Measurements from ENCODE around the gene PDGFRB. TPM values are rescaled to one million over a fixed set of nuclear protein-coding genes. Genes with fewer than 3 reads are reported as not detected.

PDGFRB gene
- total RNA-seq, 4 donors from 2014 or later: 17.5 to 87.5 (median 31.2) TPM

DNA sequence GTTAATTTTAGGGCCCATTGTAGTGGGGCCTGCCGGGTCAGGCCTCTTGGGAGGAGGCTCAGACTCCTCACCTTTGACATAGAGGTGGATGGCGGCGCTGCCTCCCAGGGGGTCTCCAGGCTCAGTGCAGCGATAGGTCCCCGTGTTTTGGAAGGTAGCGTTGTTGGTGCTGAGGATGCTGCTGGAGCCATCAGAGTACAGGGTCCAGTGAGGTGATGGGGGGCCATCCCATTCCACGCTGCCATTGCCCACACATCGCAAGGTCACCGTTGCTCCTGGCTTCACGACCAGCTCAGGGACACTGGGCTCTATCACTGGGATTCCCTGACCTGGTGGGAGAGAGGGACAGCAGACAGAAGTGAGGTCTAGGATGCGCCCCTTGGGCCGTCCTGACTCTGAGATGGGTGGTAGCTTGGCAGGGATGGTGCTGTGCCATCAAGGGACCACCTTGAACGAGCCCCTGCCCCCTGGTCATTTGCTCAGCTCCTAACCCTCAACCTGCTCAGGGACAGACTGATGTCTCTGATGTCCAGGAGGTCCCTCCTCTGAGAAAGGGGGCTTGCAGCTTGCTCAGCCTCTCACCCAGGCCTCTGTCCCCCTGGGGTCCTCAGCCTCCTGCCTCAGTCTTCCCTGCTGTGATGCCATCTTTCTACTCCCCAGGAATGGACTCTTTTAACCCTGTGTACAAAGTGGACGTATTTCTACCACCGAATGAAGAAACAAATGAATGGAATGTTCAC is 74.8 kb downstream of the PDGFRB start:
- DNase-seq: peak in 1 of 3 donors; percentile 8
- no peak overlapping the region for H3K27ac ChIP-seq
- no peaks in the 10 kb centered on the region for H3K36me3 ChIP-seq
- no peaks in the 10 kb centered on the region for H3K27me3 ChIP-seq
- no peaks in the 10 kb centered on the region for H3K9me3 ChIP-seq
- H3K4me1 ChIP-seq: peaks cover 0 to 10% (median 0%) of the 10 kb centered on the region in 4 donors
- TF ChIP-seq POLR2A (IDR thresholded peaks at IDR 0.05): no peak
- H3K4me3 ChIP-seq: no peak overlapping the region

DNA sequence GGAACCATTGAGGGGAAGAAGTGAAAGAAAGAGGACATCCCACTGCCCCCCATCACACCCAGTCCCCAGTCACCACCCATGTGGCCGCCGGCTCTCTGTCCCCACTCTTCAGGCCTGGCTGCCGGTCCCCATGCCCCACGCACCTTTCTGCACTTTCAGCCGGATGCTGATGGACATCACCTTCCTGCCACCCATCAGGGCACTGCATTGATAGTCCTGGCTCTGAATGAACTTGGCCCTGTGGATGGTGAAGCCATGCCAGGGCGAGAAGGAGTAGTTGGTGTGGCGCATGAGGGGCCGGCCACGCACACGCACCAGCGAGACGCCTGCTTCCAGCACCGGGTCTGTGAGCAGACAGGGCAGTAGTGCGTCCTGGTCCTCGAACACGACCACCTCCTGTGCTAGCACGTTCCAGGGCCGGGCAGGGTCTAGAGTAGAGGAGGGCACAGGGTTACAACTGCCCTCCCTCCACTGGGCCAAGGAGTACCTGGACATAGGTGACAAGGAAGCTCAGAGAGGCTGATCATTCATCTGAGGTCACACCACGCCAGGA is 75.7 kb downstream of the PDGFRB start:
- H3K4me1 ChIP-seq: peaks cover 0 to 10% (median 0%) of the 10 kb centered on the region in 4 donors
- no peaks in the 10 kb centered on the region for H3K9me3 ChIP-seq
- H3K4me3 ChIP-seq: no peak overlapping the region
- peak in 1 of 3 donors; percentile 6 for DNase-seq
- TF ChIP-seq, protein P1, sequence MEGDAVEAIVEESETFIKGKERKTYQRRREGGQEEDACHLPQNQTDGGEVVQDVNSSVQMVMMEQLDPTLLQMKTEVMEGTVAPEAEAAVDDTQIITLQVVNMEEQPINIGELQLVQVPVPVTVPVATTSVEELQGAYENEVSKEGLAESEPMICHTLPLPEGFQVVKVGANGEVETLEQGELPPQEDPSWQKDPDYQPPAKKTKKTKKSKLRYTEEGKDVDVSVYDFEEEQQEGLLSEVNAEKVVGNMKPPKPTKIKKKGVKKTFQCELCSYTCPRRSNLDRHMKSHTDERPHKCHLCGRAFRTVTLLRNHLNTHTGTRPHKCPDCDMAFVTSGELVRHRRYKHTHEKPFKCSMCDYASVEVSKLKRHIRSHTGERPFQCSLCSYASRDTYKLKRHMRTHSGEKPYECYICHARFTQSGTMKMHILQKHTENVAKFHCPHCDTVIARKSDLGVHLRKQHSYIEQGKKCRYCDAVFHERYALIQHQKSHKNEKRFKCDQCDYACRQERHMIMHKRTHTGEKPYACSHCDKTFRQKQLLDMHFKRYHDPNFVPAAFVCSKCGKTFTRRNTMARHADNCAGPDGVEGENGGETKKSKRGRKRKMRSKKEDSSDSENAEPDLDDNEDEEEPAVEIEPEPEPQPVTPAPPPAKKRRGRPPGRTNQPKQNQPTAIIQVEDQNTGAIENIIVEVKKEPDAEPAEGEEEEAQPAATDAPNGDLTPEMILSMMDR (IDR thresholded peaks at IDR 0.05): no peak
- TF ChIP-seq POLR2A (IDR thresholded peaks at IDR 0.05): no peak
- no peaks in the 10 kb centered on the region for H3K27me3 ChIP-seq
- no peak overlapping the region for H3K27ac ChIP-seq
- H3K36me3 ChIP-seq: no peaks in the 10 kb centered on the region

DNA sequence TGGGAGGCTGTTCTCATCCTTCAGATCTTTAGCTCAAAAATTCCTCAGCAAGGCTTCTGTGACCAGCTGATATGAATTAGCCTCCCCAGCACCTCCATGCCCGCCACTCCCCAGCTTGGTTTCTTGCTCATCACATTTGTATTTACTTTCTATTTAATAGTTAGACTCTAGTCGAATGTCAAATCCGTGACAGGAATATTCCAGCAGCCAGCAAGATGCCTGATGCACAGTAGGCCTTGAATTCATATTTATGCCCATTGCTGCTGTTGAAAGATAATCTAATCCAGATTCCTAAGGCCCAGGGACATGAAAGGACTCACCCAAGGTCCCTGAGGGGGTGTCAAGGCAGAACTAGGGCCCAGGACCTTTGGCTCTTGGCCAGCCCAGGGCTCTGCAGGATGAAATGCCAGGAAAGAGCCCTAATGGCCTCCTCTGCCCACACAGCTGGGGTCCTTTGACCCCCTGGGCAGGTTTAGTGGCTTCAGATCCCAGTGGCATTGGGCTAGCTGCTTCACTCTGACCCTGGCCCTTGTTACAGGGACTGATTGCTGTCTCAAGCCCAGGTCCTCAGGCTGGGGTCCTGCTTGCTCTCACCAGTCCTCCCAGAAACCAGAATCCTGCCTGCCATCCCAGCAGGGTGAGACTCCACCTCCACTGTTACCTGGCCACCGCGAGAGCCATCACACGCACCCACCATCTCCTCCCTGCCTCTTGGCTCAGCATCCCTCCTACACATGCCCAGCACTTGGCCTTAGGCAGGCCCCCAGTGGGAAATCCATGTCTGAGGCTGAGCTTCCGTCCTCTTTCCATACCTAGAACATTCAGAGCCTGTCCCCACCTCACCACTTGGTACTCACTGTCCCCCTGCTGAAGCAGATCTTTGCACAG is 76.6 kb downstream of the PDGFRB start:
- H3K9me3 ChIP-seq: no peaks in the 10 kb centered on the region
- H3K27me3 ChIP-seq: no peaks in the 10 kb centered on the region
- H3K36me3 ChIP-seq: no peaks in the 10 kb centered on the region
- peak in 2 of 3 donors; percentile 9 to 31 for DNase-seq
- TF ChIP-seq, protein P1 (IDR thresholded peaks at IDR 0.05): no peak
- TF ChIP-seq POLR2A (IDR thresholded peaks at IDR 0.05): no peak
- no peak overlapping the region for H3K27ac ChIP-seq
- H3K4me1 ChIP-seq: peaks cover 0 to 10% (median 0%) of the 10 kb centered on the region in 4 donors
- no peak overlapping the region for H3K4me3 ChIP-seq

DNA sequence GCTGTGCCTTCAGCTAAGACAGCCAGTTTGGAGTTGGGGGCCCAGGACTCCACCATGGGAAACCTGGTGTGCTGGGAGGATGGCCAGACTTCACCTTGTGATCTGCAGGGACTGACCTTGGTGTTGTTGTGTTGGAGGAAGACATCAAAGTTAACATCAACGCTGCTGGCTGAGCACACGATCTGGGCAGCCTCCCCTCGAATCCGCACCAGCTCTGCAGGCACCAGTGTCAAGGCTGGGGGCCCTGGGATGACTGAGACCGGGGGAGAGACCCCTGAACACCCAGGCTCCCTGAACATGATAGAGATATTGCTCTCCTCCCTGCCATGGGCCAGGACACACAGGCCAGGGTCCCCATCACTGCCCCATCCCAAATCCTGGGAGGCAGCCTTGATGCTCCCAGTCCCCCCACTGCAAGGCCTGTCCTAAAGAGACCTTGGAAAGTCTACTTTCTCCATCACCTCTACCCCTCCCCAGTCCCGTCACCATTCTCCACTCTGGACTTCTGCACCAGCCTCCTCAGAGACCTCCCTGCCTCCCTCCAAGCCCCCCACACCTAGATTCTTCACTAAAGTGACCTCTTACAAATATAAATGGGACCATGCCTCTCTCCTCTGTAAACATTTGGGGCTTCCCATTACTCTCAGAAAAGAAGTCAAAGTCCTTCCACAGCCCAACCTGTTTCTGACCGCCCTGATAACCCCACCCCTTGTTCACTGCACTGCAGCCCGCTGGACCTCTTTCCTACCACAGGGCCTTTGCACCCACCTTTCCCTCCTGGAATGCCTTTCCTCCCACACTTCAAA is 77.4 kb downstream of the PDGFRB start:
- DNase-seq: peak in 1 of 3 donors; percentile 19
- Histone ChIP-seq H3K36me3 (no peaks in the 10 kb centered on the region), H3K27ac (no peak overlapping the region), H3K9me3 (no peaks in the 10 kb centered on the region), H3K27me3 (no peaks in the 10 kb centered on the region), H3K4me3 (no peak overlapping the region), H3K4me1 (peaks cover 0 to 10% (median 0%) of the 10 kb centered on the region in 4 donors)
- no peak for TF ChIP-seq POLR2A (IDR thresholded peaks at IDR 0.05)
- TF ChIP-seq, protein P1 (IDR thresholded peaks at IDR 0.05): no peak

DNA sequence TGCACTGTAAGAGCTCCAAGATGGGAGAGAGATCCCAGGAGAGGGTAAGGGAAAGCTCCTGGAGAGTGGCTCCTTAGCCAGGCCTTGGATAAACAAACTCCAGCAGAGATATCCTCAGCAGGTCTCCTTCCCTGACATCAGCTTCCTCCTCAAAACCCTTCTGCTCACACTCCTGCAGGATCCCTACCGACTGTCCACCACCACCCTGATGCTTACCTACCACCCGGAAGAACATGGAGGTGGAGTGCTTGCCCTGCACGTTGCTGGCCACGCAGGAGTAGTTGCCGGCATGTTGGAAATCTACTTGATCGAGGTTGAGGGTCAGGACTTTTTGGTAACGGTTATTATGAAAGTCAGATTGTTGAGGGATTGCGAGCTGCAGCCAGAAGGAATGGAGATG is 78.6 kb downstream of the PDGFRB start:
- Histone ChIP-seq H3K36me3 (no peaks in the 10 kb centered on the region), H3K27me3 (no peaks in the 10 kb centered on the region), H3K9me3 (no peaks in the 10 kb centered on the region), H3K4me1 (peaks cover 0 to 9% (median 0%) of the 10 kb centered on the region in 4 donors), H3K27ac (no peak overlapping the region), H3K4me3 (no peak overlapping the region)
- TF ChIP-seq, protein P1 (IDR thresholded peaks at IDR 0.05): no peak
- no peak for TF ChIP-seq POLR2A (IDR thresholded peaks at IDR 0.05)
- DNase-seq: no peak
